SW480 (cell line): ENCODE data around the gene GUCA2A.

ENCODE experiments used
- DNase-seq: peaks from one replicate; pipeline ENCODE4 v3.0.0-alpha.2; 2016; ENCODE audit warnings: low spot score

The GUCA2A gene

DNA sequence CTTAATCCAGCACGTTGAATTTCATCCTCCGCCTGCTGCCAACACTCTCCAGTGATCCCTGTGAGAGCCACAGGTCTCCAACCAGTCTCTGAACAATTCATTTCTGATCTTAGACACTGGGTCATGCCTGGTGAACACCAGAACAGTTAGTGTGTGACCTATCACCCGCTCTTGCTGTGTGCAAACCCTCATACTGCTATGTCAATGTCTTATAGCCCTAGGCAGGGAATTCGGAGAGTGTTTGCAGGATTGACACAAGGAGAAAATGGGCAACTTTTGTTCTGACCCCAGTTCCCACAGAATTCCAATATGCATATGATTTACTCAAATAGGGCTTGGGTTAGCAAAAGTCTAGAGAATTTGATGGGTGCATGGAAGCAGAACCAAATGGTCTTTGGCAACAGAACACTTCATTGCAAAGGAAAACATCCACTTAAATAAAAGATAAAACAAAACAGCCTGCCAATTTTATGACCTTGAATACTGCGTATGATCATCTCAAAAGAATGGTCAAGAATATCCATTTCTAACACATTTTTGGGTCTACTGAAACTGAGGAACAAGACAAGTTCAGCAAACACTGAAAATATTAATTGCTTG lies 34.4 kb downstream of the GUCA2A start:
- DNase-seq, result no peak

DNA sequence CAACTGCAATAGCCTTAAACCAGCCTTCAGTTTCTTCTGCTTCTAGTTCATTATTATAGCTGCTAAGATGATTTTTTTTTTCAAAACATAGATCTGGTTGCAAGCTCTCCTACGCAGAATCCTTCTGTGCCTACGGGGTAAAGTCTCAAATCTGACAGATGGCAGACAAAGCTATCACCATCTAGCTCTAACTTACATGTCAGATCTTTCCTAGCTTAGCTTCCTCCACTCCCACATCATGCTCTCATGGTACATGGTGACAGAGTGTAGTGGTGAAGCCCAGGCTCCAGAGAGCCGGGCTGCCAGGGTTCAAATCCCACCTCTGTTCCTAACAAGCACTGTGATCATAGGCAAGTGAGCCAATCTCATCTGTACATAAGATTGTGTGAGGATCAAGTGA lies 35.6 kb downstream of the GUCA2A start:
- DNase-seq, result no peak

DNA sequence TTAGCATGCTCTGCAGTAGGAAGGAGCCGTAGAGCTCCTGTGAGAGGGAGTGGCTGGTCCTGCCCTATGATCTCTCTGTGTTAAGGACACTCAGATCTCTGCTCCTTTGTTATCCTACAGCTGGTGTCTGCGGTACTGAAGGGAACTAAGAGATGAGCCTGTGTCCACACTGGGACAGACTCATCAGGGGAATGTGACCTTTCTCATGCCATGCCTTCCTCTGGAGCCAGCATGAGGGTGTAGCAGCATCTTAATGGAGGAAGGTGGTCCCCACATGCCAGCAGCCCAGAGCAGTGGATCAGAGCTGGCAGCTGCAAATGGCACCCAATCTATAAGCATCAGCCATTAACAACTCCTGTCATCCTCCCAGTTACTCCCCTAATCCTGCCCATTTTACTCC lies 36.0 kb downstream of the GUCA2A start:
- DNase-seq, result no peak

DNA sequence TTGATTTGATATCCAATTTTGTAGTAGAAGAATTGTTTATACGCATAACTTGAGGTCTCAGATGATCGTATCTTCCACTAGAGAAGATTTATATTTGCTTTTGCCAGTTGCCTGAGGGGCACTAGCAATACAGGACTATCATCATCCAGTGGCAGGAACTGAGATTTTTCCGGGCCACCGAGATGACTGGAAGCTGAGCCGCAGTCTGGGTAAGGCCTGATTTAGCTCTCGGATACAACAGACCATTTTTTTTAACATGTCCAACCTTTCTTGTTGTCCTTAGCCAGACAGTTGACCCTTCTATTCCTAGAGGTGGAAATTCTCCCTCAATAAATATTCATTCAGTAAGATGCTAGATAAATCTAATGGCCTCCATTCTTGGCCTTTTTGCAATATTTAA lies 36.8 kb downstream of the GUCA2A start:
- no peak for DNase-seq

DNA sequence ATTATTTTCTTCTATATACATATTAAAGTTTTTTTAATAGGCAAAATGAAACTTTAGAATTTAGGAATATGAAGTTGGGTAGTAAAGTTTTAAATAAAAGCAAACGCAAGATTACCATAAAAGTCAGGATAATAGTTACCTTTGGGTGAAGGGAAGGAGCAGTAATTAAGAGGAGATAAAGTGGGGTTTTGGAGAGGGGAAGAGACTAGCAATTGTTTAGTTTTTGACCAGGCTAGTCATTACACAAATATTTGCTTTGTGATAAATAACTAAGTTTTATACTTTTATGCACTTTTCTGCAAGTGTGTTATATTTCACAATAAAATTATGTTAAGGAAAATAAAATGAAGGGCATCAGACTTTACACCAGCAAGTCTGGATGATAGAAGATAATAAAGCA lies 39.0 kb downstream of the GUCA2A start:
- no peak for DNase-seq

DNA sequence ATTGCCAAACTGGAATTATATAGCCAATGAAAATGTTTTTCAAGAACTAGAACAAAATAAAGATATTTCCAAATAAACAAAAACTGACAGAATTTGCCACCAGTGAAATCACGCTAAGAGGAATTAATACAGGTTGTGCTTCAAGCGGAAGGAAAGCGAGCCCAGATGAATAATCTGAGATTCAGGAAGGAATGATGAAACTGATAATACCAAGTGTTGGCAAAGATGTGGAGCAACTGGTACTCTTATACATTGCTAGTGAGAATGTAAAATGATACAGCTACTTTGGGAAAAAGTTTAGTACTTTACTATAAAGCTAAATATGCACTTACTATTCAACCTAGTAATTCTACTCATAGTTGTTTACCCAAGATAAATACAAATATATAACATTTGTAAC lies 42.1 kb downstream of the GUCA2A start:
- no peak for DNase-seq

DNA sequence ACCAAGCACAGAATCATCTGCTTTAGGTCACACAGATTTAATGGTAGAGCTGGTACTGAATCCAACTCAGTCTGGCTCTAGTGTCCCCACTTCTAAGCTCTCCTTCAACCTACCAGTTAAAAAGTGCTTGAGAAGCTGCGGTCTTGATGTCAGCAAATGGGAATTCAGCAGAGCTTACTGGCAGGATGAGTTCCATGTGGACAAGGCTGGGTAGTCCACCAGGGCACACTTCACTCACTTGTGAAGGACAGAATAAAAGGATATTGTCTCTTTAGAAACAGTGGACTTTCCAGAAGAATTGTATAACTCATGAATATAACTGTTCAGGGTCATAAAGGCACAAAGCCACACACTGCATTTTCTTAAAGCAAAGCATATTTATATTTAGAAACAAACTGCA lies 46.4 kb downstream of the GUCA2A start:
- DNase-seq, result no peak

DNA sequence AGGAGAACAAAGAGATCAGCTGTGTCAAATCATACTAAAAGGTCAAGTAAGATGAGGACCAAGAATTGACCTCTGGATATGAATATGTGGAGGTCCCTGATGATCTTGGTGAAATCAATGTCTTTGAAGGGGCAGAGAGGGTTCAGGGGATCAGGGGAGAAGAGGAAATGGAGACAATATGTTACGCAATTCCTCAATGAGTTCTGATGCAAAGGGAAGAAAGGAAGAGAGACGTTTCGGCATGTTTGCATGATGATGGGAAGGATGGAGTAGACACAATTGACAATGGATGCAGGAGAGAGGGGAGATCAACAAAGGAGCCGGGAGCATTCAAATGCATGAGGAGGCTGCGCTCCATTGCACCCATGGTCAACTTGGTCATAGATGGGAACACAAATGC lies 47.3 kb downstream of the GUCA2A start:
- no peak for DNase-seq

DNA sequence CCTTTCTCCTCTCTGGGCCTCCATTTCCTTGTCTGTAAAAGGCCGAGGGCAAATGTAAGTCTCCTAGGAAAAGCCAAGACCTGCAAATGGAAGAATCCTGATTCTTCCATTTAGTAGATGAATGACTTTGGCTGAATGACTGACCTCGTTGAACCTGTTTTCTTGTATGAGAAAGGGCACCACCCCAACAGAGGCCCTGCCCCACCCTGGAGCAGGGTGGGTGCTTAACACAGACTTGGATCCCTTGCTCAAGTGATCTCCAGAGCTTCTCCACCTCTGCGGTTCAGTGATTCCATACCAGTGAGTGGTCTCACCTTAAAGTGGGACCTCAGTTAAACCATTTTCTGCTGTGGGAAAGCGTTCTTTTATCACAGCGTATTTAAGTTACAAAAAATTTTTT lies 50.3 kb downstream of the GUCA2A start:
- no peak for DNase-seq
